DND-41 (cell line): ENCODE measurements around the gene PTPN6.
A peak's percentile ranks its signal among the peaks of the same experiment; 100 is the strongest.

ENCODE experiments used
- ATAC-seq: fragments of 200-7000 bp; cut with Tn5 transposase; 3 replicates; pipeline ENCODE4 v1.9.1; 2021; ENCODE audit warnings: low read depth; ENCODE audit not compliant: insufficient read depth
- DNase-seq: peaks from one replicate; pipeline ENCODE4 v3.0.0-alpha.2; 2020
- H2AFZ ChIP-seq: 2 replicates; pipeline ENCODE4 v1.6.0; 2012; ENCODE audit warnings: low read depth, low read length
- H3K27ac ChIP-seq: 2 replicates; pipeline ENCODE4 v1.5.1; 2012; ENCODE audit warnings: low read length, inconsistent platforms
- H3K27me3 ChIP-seq: fragments of 200-600 bp; sonication (generic); 2 replicates; pipeline ENCODE4 v1.6.0; 2012; ENCODE audit warnings: low read length, mild to moderate bottlenecking, inconsistent platforms; ENCODE audit not compliant: insufficient read depth, poor library complexity
- H3K36me3 ChIP-seq: 2 replicates; pipeline ENCODE4 v1.5.1; 2012; ENCODE audit warnings: low read length, inconsistent platforms; ENCODE audit not compliant: insufficient read depth
- H3K4me1 ChIP-seq: 2 replicates; pipeline ENCODE4 v1.5.1; 2012; ENCODE audit warnings: mild to moderate bottlenecking, low read length; ENCODE audit not compliant: insufficient read depth
- H3K4me2 ChIP-seq: 2 replicates; pipeline ENCODE4 v1.6.0; 2012; ENCODE audit warnings: mild to moderate bottlenecking, moderate library complexity, low read length, inconsistent platforms; ENCODE audit not compliant: insufficient read depth
- H3K4me3 ChIP-seq, 2 experiments: fragments of 200-600 bp in 1 of 2; shearing (Covaris generic) in 1 of 2; 2 replicates each; pipeline ENCODE4 v1.5.1; 2012 to 2016; ENCODE audit warnings: inconsistent platforms in 2 of 2, low read length in 2 of 2, mild to moderate bottlenecking in 2 of 2, low read depth in 1 of 2, moderate library complexity in 1 of 2
- H3K79me2 ChIP-seq: 2 replicates; pipeline ENCODE4 v1.6.0; 2012; ENCODE audit warnings: low read length, inconsistent platforms; ENCODE audit not compliant: insufficient read depth
- H3K9ac ChIP-seq: 2 replicates; pipeline ENCODE4 v1.6.0; 2012; ENCODE audit warnings: low read depth, mild to moderate bottlenecking, inconsistent platforms, low read length, moderate library complexity
- H3K9me3 ChIP-seq: 2 replicates; pipeline ENCODE4 v1.5.1; 2012; ENCODE audit warnings: low read length, moderate library complexity, mild to moderate bottlenecking, inconsistent platforms; ENCODE audit not compliant: insufficient read depth, severe bottlenecking
- H4K20me1 ChIP-seq: 2 replicates; pipeline ENCODE4 v1.6.0; 2012; ENCODE audit warnings: low read length; ENCODE audit not compliant: insufficient read depth
- EZH2 ChIP-seq: IDR thresholded peaks from 3 replicates; pipeline ENCODE4 v1.6.1; 2012; ENCODE audit warnings: borderline replicate concordance, low read depth, mild to moderate bottlenecking, moderate library complexity, low read length, inconsistent platforms; ENCODE audit not compliant: severe bottlenecking
- TF ChIP-seq, protein P1 (sequence below): IDR thresholded peaks from 2 replicates; pipeline ENCODE4 v1.5.1; 2012; ENCODE audit warnings: borderline replicate concordance, low read length, moderate library complexity, mild to moderate bottlenecking; ENCODE audit not compliant: poor library complexity, severe bottlenecking; ENCODE audit errors: extremely low read depth

The PTPN6 gene

GRCh38 chr12:6936194-6936635, 14.9 kb upstream of the PTPN6 start:
- Histone ChIP-seq H3K27me3 (no peaks in the 10 kb centered on the region), H3K27ac (peak overlapping the region; percentile 98; the same call in 1 of the 2 replicates), H3K79me2 (peaks cover 64% of the 10 kb centered on the region), H4K20me1 (peaks cover 11% of the 10 kb centered on the region), H3K4me2 (peak overlapping the region; percentile 92), H3K4me1 (peaks cover 33% of the 10 kb centered on the region), H3K9me3 (no peaks in the 10 kb centered on the region), H3K9ac (peak overlapping the region; percentile 97), H3K36me3 (peaks cover 63% of the 10 kb centered on the region), H3K4me3 (peak overlapping the region in 1 of 2 experiments; percentile 90; a peak in 3 of 4 replicates), H2AFZ (no peak overlapping the region)
- DNase-seq = no peak
- TF ChIP-seq EZH2 = no peak
- TF ChIP-seq, protein P1, sequence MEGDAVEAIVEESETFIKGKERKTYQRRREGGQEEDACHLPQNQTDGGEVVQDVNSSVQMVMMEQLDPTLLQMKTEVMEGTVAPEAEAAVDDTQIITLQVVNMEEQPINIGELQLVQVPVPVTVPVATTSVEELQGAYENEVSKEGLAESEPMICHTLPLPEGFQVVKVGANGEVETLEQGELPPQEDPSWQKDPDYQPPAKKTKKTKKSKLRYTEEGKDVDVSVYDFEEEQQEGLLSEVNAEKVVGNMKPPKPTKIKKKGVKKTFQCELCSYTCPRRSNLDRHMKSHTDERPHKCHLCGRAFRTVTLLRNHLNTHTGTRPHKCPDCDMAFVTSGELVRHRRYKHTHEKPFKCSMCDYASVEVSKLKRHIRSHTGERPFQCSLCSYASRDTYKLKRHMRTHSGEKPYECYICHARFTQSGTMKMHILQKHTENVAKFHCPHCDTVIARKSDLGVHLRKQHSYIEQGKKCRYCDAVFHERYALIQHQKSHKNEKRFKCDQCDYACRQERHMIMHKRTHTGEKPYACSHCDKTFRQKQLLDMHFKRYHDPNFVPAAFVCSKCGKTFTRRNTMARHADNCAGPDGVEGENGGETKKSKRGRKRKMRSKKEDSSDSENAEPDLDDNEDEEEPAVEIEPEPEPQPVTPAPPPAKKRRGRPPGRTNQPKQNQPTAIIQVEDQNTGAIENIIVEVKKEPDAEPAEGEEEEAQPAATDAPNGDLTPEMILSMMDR = no peak
- no peak for ATAC-seq

- Histone ChIP-seq H4K20me1 (peaks cover 11% of the 10 kb centered on the region), H3K36me3 (peaks cover 69% of the 10 kb centered on the region), H3K27ac (peak overlapping the region; percentile 98), H3K4me3 (peak overlapping the region; percentile 65 to 90; a peak in 3 of 4 replicates), H3K4me2 (peak overlapping the region; percentile 92), H3K79me2 (peaks cover 64% of the 10 kb centered on the region), H3K4me1 (peaks cover 33% of the 10 kb centered on the region), H3K9ac (peak overlapping the region; percentile 97), H3K27me3 (no peaks in the 10 kb centered on the region), H3K9me3 (no peaks in the 10 kb centered on the region), H2AFZ (0 out of 2 replicates have a peak overlapping the region, but pooled peaks have one; percentile 78)
- no peak for TF ChIP-seq EZH2
- TF ChIP-seq, protein P1 = peak; percentile 38
- ATAC-seq (peak; percentile 49), DNase-seq (peak; percentile 72)
These were observed 14.3 kb upstream of the PTPN6 start for GRCh38 chr12:6936636-6937480.

GRCh38 chr12:6937481-6938352, 13.4 kb upstream of the PTPN6 start:
- DNase-seq (peak; percentile 95), ATAC-seq (peak; percentile 90)
- Histone ChIP-seq H3K9me3 (no peaks in the 10 kb centered on the region), H4K20me1 (peaks cover 8% of the 10 kb centered on the region), H3K4me1 (peaks cover 39% of the 10 kb centered on the region), H3K36me3 (peaks cover 69% of the 10 kb centered on the region), H3K4me2 (peak overlapping the region; percentile 92), H3K27me3 (no peaks in the 10 kb centered on the region), H3K4me3 (peak overlapping the region; percentile 65 to 90), H2AFZ (peak overlapping the region; percentile 78), H3K27ac (peak overlapping the region; percentile 98), H3K79me2 (peaks cover 55% of the 10 kb centered on the region), H3K9ac (peak overlapping the region; percentile 97)
- TF ChIP-seq EZH2 = no peak
- TF ChIP-seq, protein P1 = peak; percentile 97
